Esophagus muscularis mucosa (tissue), 4 donors: ENCODE data around the gene SLC2A1. TPM values are rescaled to one million over a fixed set of nuclear protein-coding genes. Genes with fewer than 3 reads are reported as not detected.

ENCODE experiments used
- DNase-seq: peaks from one replicate; pipeline ENCODE4 v3.0.0-alpha.2; 2017; ENCODE audit errors: extremely low spot score
- H3K27ac ChIP-seq, 4 donors: fragments of 200-600 bp; sonication (generic); replicated peaks in 1 of 4; 1 replicate in 3 of 4; 2 replicates in 1 of 4; pipeline ENCODE4 v1.5.1; 2016 to 2019; ENCODE audit warnings: mild to moderate bottlenecking in 1 of 4
- H3K27me3 ChIP-seq, 4 donors: fragments of 200-600 bp; sonication (generic); one replicate each; pipeline versions ENCODE4 v1.5.1 to v1.6.0; 2016 to 2019
- H3K36me3 ChIP-seq, 4 donors: fragments of 200-600 bp; sonication (generic); one replicate each; pipeline ENCODE4 v1.5.1; 2016 to 2019
- H3K4me1 ChIP-seq, 4 donors: fragments of 200-600 bp; sonication (generic); one replicate each; pipeline ENCODE4 v1.5.1; 2016 to 2019
- H3K4me3 ChIP-seq, 4 donors: fragments of 200-600 bp; sonication (generic); 1 replicate in 2 of 4; 2 replicates in 2 of 4; pipeline ENCODE4 v1.5.1; 2016 to 2019; ENCODE audit warnings: mild to moderate bottlenecking in 4 of 4, moderate library complexity in 1 of 4
- H3K9me3 ChIP-seq, 4 donors: fragments of 200-600 bp; sonication (generic); 1 replicate in 3 of 4; 2 replicates in 1 of 4; pipeline ENCODE4 v1.5.1; 2016 to 2019
- CTCF ChIP-seq, 3 experiments: fragments of 200-600 bp in 2 of 3; fragments of 450-650 bp in 1 of 3; sonication (generic) in 2 of 3; IDR thresholded peaks; one replicate each; pipeline ENCODE4 v1.5.1; 2017 to 2019; ENCODE audit warnings: antibody characterized with exemption in 3 of 3, mild to moderate bottlenecking in 2 of 3, moderate library complexity in 1 of 3
- EP300 ChIP-seq: sonication (generic); formaldehyde crosslinking; IDR thresholded peaks from one replicate; pipeline ENCODE4 v1.6.1; 2017; ENCODE audit warnings: antibody characterized with exemption
- POLR2A ChIP-seq: fragments of 450-650 bp; IDR thresholded peaks from one replicate; pipeline ENCODE4 v1.6.1; 2017; ENCODE audit warnings: antibody characterized with exemption, moderate library complexity, mild to moderate bottlenecking, low read depth
- POLR2AphosphoS5 ChIP-seq, 2 donors: sonication (generic); formaldehyde crosslinking; IDR thresholded peaks; one replicate each; pipeline ENCODE4 v1.6.1; 2017; ENCODE audit warnings: antibody characterized with exemption in 2 of 2
- WGBS: methylation state at CpG from one replicate; pipeline ENCODE4 v1.1.5; 2018; 5-methylcytosine and 5-hydroxymethylcytosine counted together
- intact Hi-C: fragments of 100-400 bp; cut with DNase I; formaldehyde crosslinking; loops from one replicate; pipeline ENCODE4 v1.15.1; 2023
- small RNA-seq, 3 donors: library from RNA; depleted of rRNA; stranded (forward); fragments of <200 nt; gene quantifications; one replicate each; pipeline ENCODE3, GENCODE V24; 2016
- total RNA-seq, 4 donors: library from RNA; depleted of rRNA; stranded (reverse); fragments of >200 nt; gene quantifications; one replicate each; pipeline versions ENCODE4 v1.1.0 to v1.2.1, GENCODE V29; 2016

SLC2A1 gene
- total RNA-seq, 4 donors from 2014 or later, result 17.4 to 63.6 (median 31.8) TPM

- intact Hi-C loops, result no loop called here
- Histone ChIP-seq H3K36me3 (no peaks in the 10 kb centered on the region), H3K27ac (no peak overlapping the region), H3K4me3 (no peak overlapping the region), H3K9me3 (no peaks in the 10 kb centered on the region), H3K4me1 (no peaks in the 10 kb centered on the region), H3K27me3 (peaks cover 0 to 21% (median 0%) of the 10 kb centered on the region in 4 donors)
- DNase-seq, result no peak
- WGBS, result 73% methylated on average over 4 of the region's 4 CpGs
- TF ChIP-seq CTCF (IDR thresholded peaks at IDR 0.05) (no peak), POLR2AphosphoS5 (IDR thresholded peaks at IDR 0.05) (no peak), EP300 (no peak), POLR2A (no peak)
Observed at GRCh38 chr1:42880384-42880783, 78.3 kb downstream of the SLC2A1 start.

GRCh38 chr1:42877380-42877779, 81.3 kb downstream of the SLC2A1 start:
- Histone ChIP-seq H3K36me3 (no peaks in the 10 kb centered on the region), H3K27ac (no peak overlapping the region), H3K4me1 (no peaks in the 10 kb centered on the region), H3K27me3 (peaks cover 0 to 21% (median 0%) of the 10 kb centered on the region in 4 donors), H3K4me3 (no peak overlapping the region), H3K9me3 (peaks cover 0 to 4% (median 0%) of the 10 kb centered on the region in 4 donors)
- TF ChIP-seq POLR2AphosphoS5 (IDR thresholded peaks at IDR 0.05) (no peak), CTCF (IDR thresholded peaks at IDR 0.05) (no peak), POLR2A (no peak), EP300 (no peak)
- intact Hi-C loops, result no loop called here
- DNase-seq, result no peak
- 72% methylated on average over 2 of the region's 2 CpGs for WGBS

- peaks cover 0 to 4% (median 0%) of the 10 kb centered on the region in 4 donors for H3K9me3 ChIP-seq
- H3K36me3 ChIP-seq, result no peaks in the 10 kb centered on the region
- TF ChIP-seq EP300 (no peak), CTCF (IDR thresholded peaks at IDR 0.05) (no peak), POLR2AphosphoS5 (IDR thresholded peaks at IDR 0.05) (no peak), POLR2A (no peak)
- intact Hi-C loops, result no loop called here
- H3K4me1 ChIP-seq, result no peaks in the 10 kb centered on the region
- no peak overlapping the region for H3K27ac ChIP-seq
- no peak for DNase-seq
- H3K4me3 ChIP-seq, result no peak overlapping the region
- peaks cover 0 to 21% (median 0%) of the 10 kb centered on the region in 4 donors for H3K27me3 ChIP-seq
Observed at GRCh38 chr1:42876009-42876408, 82.7 kb downstream of the SLC2A1 start.

Small RNA genes lying within 50 kb of the gene (small RNA-seq; reads per million reads assigned to genes)
- gene RNU6-880P, result 0 reads per million in 3 donors

Other genes starting within 250 kb of the SLC2A1 start
- gene CLDN19, start 218.6 kb downstream of the SLC2A1 start, total RNA-seq, result 1 to 10 TPM in 2 of 4 donors, under 1 TPM in 1, not detected in 1; 0.99 to 1.9 (median 1.1) TPM
- 10 to 100 TPM; 19.5 to 33.5 (median 24.9) TPM for gene P3H1, start 191.8 kb downstream of the SLC2A1 start, total RNA-seq
- 1 to 10 TPM; 3.0 to 5.0 (median 3.6) TPM for gene C1orf50, start 191.6 kb downstream of the SLC2A1 start, total RNA-seq
- under 1 TPM in 1 of 4 donors, not detected in 3; 0.06 TPM for gene TMEM269, start 173.9 kb downstream of the SLC2A1 start, total RNA-seq
- gene ERMAP, start 141.7 kb downstream of the SLC2A1 start, total RNA-seq, result 10 to 100 TPM in 1 of 4 donors, 1 to 10 TPM in 3; 5.8 to 14.1 (median 9.1) TPM
- gene SVBP, start 141.5 kb downstream of the SLC2A1 start, total RNA-seq, result 10 to 100 TPM; 19.1 to 39.5 (median 23.1) TPM
- gene ZNF691, start 112.3 kb downstream of the SLC2A1 start, total RNA-seq, result 10 to 100 TPM in 3 of 4 donors, 1 to 10 TPM in 1; 10.0 to 14.2 (median 12.7) TPM
- gene EBNA1BP2, start 213.4 kb upstream of the SLC2A1 start, total RNA-seq, result 10 to 100 TPM; 49.8 to 71.7 (median 58.4) TPM
- not detected for gene CFAP57, start 213.5 kb upstream of the SLC2A1 start, total RNA-seq